ENCODE results near the gene TMTC2.

TMTC2 gene

DNA sequence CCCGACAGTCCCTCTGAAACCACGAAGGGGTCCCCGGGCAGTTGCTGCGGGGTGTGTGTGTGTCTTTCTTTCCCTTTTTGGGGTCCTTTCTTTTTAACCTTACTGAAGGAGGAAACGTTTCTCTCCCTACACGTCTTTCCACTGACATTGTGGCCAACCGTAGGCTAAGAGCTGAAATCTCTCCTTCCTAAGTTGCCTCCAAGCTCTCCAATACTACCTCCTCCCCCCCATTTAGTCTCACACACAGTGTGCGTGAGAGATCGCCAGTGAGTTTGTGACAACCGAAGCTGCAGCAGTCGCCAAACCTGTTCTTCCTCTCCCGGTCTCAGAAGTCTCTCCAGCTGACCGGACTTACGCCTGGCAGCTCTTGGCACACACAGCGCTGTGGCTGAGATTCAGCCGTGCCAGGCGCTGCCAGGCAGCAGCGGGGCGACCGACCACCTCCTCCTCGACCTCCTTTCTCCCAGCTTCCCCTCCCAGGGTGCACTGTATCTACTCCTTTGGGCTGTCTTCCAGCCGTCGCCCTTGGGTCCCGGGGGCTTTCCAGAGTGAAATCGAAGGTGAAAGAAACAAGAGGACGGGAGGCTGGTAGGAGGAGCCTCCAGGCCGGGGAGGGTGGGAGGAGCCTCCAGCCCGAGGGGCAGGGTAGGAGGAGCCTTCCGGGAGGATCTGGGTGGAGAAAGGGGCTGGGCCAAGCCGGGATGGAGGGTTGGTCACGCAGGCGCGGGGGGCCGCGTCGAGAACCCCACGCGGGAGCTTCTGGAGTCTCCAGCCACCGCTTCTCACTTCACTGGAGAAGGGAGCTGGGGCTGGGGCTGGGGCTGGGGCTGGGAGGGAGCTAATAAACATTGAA, at the start of gene TMTC2:
Gene TMTC2, plus strand, starts transcription at position 739 of the 853 bp plus-strand sequence.
- peak; percentile 94 for DNase-seq

GRCh38 chr12:82638324-82638723, 48.4 kb upstream of the TMTC2 start:
- DNase-seq: no peak

GRCh38 chr12:82644896-82645295, 41.8 kb upstream of the TMTC2 start:
- DNase-seq: no peak

GRCh38 chr12:82645414-82645813, 41.3 kb upstream of the TMTC2 start:
- no peak for DNase-seq

DNA sequence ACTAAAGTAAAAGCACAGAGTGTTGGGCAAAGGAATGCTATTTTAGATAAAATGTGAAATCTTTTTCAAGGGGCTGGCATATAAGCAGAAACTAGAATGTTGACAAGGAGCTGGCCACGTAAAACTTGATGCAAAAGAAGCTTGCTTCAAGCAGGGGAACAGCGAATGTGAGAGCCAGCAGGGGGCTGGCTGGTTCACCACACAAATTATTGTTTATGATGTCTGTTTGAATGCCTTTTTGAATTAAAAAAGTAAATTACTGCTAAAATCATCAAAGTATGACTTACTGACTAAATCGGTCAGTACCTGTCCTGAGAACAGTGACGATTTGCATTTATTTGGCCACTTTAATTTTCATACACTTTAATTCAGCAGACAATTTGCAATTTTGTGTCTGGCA, 38.9 kb upstream of the TMTC2 start:
- DNase-seq: no peak

GRCh38 chr12:82648259-82648909, 38.3 kb upstream of the TMTC2 start:
- DNase-seq: no peak

DNA sequence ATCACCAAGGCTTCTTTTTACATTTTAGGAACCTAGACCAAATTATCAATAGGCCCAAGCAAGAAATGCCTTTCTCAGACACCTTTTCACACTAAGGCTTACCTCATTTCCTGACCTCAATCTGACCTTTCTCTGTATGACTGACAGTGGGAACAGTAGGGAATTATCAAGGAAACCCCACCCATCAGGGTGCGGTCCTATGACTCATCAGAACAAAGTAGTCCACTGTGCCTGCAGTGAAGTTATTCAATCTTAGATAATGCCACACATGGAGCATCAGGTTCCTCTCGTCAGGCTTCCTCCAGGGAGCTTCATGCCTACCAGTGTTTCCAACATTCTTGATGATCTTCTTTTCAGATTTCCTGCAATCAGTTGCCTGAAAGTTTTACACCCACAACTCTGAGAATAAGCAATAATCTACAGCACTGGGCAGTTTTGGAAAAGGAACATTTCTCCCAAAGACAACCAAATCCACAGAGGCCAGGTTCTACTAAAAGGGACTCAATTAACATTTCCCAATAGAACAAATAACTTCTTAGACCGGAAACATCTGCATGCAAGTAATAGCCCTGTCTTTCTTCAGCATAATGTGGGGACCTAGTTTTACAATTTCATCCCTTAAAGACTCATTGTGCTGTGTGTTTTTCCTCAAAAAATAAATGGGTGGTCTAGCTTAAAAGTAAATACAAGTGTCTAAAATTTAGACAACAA, 35.9 kb upstream of the TMTC2 start:
- DNase-seq: peak; percentile 98

DNA sequence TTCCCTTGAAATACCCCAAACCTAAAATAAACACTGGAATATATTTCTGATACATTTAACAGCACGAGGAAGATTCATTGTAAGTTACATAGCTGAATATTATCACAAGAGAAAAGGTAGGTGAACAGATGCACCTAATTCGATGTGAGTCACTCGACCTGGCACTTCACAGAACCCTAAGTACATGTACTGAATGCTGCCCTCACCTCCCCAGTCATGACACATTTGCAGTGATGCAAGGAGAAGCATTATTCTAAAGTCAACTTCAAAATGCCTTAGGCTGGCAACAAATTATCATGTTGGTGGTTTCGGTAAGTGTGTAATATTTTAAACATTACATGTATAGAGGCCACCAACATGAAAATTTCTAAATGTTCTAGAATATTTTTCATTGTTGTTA, 35.2 kb upstream of the TMTC2 start:
- DNase-seq: peak; percentile 74

DNA sequence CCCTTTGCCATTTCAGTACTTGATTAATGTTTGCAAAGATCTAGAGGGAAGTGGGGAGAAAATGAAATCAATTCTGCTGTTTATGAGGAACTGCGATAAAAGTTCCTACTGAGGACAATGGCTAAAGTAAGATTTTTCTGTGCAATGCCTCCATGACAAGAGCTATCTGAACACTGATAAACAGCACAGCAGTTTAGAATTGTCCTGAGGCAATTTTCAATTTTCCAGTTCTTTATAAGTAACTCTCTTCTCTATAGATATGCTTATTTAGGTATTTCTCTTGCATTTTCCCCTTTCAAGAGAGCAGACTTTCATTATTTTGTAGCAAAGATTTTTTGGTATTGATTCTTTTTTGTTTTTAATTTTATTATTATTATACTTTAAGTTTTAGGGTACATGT, 34.6 kb upstream of the TMTC2 start:
- no peak for DNase-seq

DNA sequence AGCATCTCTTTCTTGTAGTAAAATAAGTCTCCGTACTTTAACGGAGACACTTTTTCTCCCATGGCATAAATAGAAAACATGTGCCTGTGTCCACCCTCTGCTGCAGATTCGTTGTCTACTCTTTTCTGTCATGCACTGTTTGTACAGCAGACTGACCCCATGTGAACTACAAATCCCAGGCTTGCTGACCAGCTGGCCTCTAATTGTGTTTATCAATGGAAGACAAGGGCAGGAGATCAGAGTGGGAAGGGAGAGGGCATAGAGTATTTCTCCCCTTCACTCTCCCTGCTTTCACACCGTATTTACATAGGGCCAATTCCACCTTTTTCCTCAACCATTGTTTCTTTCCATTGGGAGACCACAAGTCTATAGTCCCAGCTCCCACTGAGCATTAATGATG, 31.0 kb upstream of the TMTC2 start:
- no peak for DNase-seq

DNA sequence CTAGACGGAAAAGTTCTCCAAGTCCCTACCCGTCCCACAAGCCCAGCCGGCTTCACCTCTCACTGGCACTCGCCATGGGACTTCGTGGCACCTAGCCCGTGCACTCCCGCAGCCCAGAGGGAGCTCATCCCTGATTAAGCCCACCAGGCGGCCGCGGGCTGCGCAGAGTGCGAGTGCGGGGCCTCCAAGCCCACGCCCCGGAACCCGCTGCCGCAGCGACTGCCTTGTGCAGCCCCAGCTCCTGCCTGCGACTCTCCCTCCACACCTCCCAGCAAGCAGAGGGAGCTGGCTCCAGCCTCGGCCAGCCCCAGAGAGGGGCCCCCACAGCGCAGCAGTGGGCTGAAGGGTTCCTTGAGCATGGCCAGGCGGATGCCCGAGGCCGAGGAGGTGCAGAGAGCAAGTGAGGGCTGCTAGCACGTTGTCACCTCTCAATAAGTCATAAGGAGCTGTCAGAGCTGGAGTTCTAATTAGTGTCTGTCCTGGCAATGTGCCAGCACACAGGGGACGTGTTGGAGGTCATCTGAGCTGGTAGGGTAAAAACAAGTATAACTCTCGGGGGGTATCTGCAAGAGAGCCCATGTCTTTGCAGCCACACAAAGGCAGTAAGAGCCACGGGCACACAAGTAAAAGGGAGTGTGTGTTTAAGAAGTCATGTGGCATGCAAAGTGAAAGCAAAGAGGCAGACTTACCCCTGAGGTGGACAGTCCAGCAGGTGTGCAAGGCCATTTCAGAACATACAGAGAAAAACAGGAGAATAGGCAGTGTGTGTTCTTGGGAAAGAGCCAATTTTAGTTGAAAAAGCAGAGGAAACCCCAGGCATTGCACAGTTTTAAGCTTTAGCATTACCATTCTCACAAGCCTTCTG, 27.1 kb upstream of the TMTC2 start:
- DNase-seq: no peak

DNA sequence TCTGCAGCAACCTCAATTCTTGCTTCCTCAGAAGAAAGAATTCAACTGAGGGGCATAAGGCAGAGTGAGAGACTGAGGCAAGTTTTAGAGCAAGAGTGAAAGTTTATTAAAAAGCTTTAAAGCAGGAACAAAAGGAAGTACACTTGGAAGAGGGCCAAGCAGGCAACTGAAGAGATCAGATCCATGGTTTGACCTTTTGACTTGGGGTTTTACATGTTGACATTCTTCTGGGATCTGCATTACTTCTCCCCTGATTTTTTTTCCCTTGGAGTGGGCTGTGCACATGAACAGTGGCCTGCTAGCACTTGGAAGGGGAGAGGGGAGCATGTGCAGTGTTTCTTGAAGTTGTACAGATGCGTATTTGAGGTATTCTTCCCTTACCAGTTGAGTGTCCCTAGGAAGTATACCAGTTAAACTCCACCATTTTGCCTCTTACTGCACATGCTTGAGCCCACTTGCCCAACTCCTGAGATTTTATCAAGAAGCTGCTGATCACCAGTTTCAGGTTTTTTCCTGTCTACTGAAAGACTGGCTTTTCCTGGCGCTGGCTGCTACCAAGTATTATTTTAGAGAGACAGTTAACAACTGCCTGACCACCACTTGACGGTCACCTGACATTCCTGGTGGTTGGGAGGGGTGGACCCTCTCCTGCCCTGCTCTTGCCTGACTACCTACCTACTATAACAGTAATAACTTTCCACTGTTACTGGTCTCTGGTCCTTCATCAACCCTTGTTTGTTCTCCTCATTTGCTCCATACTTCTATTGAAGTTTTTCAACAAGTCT, 26.0 kb upstream of the TMTC2 start:
- peak; percentile 28 for DNase-seq

DNA sequence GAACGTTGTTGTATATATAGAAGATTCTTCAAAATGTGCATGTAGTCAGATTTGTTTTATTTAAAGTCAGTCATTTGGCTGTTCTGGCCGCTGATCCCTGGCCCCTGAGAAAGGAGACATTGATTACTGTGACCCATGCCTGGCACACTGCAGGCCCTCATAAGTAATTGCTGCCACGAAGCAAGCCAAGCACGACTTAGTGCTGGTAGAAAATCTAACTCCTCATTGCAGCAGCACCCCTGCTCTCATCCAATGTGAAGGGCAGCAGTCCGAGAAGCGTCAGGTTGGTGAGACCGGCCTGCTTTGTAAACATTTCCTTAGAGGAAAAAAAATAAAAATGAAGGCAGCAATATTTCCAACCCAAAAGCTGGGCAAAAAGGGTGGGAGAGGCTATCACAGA, 22.8 kb upstream of the TMTC2 start:
- DNase-seq: no peak

GRCh38 chr12:82665142-82665923, 21.4 kb upstream of the TMTC2 start:
- DNase-seq: no peak

DNA sequence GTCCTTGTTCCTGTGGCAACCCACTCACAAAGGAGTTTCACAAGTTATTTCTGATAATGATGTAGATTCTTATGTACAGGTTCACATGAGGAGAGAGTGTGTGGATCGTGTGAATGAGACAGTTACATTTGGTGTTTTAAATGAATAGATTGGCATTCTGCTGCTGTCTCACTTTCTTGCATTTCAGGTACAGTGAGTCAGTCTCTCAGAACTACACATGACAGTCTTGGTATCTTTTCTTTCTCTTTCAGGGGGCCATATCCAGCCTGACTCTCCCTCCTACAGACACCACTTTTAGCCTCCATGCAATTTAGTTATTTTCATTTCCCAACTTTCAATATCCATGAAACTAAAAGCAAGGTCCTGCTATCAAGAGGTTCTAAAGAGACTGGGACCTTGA, 19.9 kb upstream of the TMTC2 start:
- DNase-seq: no peak

DNA sequence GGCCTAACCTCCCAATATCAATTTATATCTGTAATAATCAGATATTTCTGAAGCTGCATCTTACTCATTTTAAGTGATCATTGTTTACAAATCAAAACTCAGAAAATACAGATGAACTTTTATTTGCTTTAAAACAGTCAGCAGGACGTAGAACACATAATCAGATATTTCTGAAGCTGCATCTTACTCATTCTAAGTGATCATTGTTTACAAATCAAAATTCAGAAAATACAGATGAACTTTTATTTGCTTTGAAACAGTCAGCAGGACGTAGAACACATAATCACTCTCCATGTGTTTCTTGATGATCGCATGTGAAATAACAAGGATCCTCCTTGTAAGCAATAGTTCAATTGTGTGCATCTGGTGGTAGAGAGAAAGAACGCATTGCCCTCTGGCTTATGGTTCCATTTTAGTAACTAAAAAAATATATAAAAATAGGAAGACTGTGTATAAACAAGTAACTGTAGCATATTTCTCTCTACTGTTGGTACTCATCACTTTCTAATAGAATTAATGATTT, 15.0 kb upstream of the TMTC2 start:
- DNase-seq: no peak

DNA sequence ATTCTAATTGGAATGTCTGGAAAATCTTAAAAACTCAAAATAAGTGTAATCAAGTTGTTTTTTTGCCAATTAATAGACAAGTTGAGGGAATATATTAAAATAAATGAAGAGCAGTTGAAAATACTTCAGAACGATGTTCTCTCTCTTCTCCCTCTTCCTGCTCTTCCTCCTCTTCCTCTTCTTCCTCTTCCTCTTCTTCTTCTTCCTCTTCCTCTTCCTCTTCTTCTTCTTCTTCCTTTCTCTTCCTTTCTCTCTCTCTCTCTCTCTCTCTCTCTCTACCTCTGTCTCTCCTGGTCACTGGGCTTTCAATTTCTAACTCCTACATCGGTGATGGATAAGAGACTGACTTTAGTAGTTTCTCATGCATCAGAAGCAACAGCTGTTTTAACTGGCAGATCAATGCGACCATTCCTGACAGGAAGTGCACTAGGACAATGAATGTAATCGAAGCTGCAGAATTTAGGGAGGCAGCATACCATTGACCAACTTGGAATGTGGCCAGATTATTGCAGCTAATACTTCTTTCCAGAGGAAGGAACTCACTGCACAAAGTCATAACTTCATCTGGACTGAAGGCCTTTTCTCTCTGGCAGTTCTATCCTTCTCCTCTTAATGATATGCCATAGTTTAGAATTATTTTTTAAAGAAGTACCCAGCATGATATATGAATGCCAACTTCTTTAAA, 13.8 kb upstream of the TMTC2 start:
- peak; percentile 34 for DNase-seq

DNA sequence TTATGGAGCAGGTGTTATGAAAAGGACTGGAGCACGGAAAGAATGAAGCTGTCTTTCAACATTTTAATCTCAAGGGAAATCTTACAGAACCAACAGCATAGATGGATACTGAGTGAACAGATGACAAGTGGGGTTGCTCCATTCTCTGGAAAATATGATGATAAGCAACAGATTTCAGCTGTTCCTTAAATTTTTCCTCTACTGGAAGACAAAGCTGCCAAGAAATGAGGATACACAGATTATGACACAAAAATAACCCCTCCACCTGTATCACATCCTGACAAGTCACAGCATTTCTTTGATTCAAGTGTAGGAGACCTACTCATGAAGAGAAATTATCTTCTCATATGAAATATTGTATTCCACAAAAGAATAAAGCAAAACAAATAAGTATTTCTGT, 13.0 kb upstream of the TMTC2 start:
- no peak for DNase-seq

GRCh38 chr12:82675246-82675645, 11.5 kb upstream of the TMTC2 start:
- no peak for DNase-seq

DNA sequence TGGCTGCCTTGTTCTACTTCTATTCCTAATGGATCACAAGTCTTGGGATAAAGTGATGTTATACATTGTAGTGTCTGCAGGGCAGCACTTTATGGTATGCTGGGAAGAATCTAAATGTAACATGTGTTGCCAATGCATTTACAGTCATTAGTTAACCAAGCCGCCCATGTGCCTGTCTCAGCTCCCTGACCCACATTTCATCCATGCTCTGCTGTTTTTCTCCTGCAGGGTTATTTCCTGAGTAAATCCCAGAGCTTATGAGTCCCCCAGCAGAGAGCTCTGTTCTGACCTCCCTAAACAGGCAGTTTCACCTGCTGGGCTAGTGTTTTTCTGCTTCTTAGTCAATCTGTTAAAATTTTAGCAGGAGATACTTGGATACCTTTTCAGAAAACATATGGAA, 4.4 kb upstream of the TMTC2 start:
- DNase-seq: no peak

Data from NCI-H226 (cell line).